Dedifferentiated amniotic fluid mesenchymal stem cell (primary cell): ENCODE measurements around the gene P3H3.
A peak's percentile ranks its signal among the peaks of the same experiment; 100 is the strongest.

Source experiments
- DNase-seq: peaks from one replicate; pipeline ENCODE4 v3.0.0-alpha.2; 2016; ENCODE audit errors: extremely low spot score

Gene P3H3

GRCh38 chr12:6827982-6828780 lies at the start of gene P3H3:
P3H3 (plus strand) TSS chr12:6828407; CDS start chr12:6828441, 34 bp downstream.
- DNase-seq: no peak

GRCh38 chr12:6778574-6779550 lies 49.3 kb upstream of the P3H3 start:
- DNase-seq: peak; percentile 89

- DNase-seq: no peak
Observed at GRCh38 chr12:6779708-6780432, 48.3 kb upstream of the P3H3 start.

- DNase-seq: no peak
Observed at GRCh38 chr12:6780573-6780972, 47.6 kb upstream of the P3H3 start.

- no peak for DNase-seq
Observed at GRCh38 chr12:6782119-6782518, 46.1 kb upstream of the P3H3 start.

GRCh38 chr12:6782850-6783566 lies 45.2 kb upstream of the P3H3 start:
- DNase-seq: no peak

GRCh38 chr12:6783828-6784227 lies 44.4 kb upstream of the P3H3 start:
- no peak for DNase-seq

GRCh38 chr12:6784296-6784695 lies 43.9 kb upstream of the P3H3 start:
- DNase-seq: no peak

GRCh38 chr12:6784761-6785160 lies 43.4 kb upstream of the P3H3 start:
- DNase-seq: no peak

GRCh38 chr12:6786416-6787094 lies 41.7 kb upstream of the P3H3 start:
- DNase-seq: no peak

- DNase-seq: no peak
Observed at GRCh38 chr12:6787309-6787708, 40.9 kb upstream of the P3H3 start.

- no peak for DNase-seq
Observed at GRCh38 chr12:6788972-6789924, 39.0 kb upstream of the P3H3 start, which contains the start of gene CD4. CD4 (plus strand) TSS chr12:6789528; CDS start chr12:6800139, 10,611 bp downstream.

GRCh38 chr12:6790496-6791150 lies 37.6 kb upstream of the P3H3 start:
- DNase-seq: no peak

GRCh38 chr12:6791931-6792520 lies 36.2 kb upstream of the P3H3 start:
- no peak for DNase-seq

GRCh38 chr12:6792522-6793201 lies 35.5 kb upstream of the P3H3 start:
- no peak for DNase-seq

- DNase-seq: no peak
Observed at GRCh38 chr12:6795088-6795487, 33.1 kb upstream of the P3H3 start.

GRCh38 chr12:6796576-6796975 lies 31.6 kb upstream of the P3H3 start:
- DNase-seq: no peak

- DNase-seq: no peak
Observed at GRCh38 chr12:6799147-6799546, 29.1 kb upstream of the P3H3 start.
